Osteocyte (in vitro differentiated cells): Measurements from ENCODE around the gene PCDHA8. TPM values are rescaled to one million over a fixed set of nuclear protein-coding genes. Genes with fewer than 3 reads are reported as not detected.
"Not testable (repeated sequence)": the region's sequence is repeated elsewhere in the genome, so short reads cannot be mapped to it uniquely, and the experiment has no call there.

Experiments used
- DNase-seq: peaks from one replicate; pipeline ENCODE4 v3.0.0; 2021; ENCODE audit warnings: mixed read lengths; ENCODE audit not compliant: unreplicated experiment; ENCODE audit errors: extremely low spot score
- H3K27ac Mint-ChIP-seq: one replicate; pipeline ENCODE4 v1.8.0; 2021; ENCODE audit warnings: mild to moderate bottlenecking, mixed read lengths; ENCODE audit not compliant: unreplicated experiment
- H3K27me3 Mint-ChIP-seq: one replicate; pipeline ENCODE4 v1.8.0; 2021; ENCODE audit warnings: mixed read lengths; ENCODE audit not compliant: unreplicated experiment
- H3K36me3 Mint-ChIP-seq: one replicate; pipeline ENCODE4 v1.8.0; 2021; ENCODE audit warnings: mixed read lengths; ENCODE audit not compliant: unreplicated experiment
- H3K4me1 Mint-ChIP-seq: one replicate; pipeline ENCODE4 v1.8.0; 2021; ENCODE audit warnings: mixed read lengths; ENCODE audit not compliant: unreplicated experiment
- H3K4me3 Mint-ChIP-seq: one replicate; pipeline ENCODE4 v1.8.0; 2021; ENCODE audit warnings: mild to moderate bottlenecking, moderate library complexity, mixed read lengths; ENCODE audit not compliant: unreplicated experiment
- H3K9me3 Mint-ChIP-seq: one replicate; pipeline ENCODE4 v1.8.0; 2021; ENCODE audit warnings: mixed read lengths; ENCODE audit not compliant: unreplicated experiment
- total RNA-seq: library from RNA; stranded (reverse); gene quantifications from 2 replicates; pipeline ENCODE4 v1.2.1, GENCODE V29; 2021
- TF ChIP-seq, protein P1 (sequence below): fragments of 200-600 bp; sonication (generic); IDR thresholded peaks from 2 replicates; pipeline ENCODE4 v1.5.0; 2021; ENCODE audit warnings: antibody characterized with exemption, mild to moderate bottlenecking, moderate library complexity

PCDHA8 gene
- total RNA-seq, 1 donor from 2014 or later: 2.0 TPM

DNA sequence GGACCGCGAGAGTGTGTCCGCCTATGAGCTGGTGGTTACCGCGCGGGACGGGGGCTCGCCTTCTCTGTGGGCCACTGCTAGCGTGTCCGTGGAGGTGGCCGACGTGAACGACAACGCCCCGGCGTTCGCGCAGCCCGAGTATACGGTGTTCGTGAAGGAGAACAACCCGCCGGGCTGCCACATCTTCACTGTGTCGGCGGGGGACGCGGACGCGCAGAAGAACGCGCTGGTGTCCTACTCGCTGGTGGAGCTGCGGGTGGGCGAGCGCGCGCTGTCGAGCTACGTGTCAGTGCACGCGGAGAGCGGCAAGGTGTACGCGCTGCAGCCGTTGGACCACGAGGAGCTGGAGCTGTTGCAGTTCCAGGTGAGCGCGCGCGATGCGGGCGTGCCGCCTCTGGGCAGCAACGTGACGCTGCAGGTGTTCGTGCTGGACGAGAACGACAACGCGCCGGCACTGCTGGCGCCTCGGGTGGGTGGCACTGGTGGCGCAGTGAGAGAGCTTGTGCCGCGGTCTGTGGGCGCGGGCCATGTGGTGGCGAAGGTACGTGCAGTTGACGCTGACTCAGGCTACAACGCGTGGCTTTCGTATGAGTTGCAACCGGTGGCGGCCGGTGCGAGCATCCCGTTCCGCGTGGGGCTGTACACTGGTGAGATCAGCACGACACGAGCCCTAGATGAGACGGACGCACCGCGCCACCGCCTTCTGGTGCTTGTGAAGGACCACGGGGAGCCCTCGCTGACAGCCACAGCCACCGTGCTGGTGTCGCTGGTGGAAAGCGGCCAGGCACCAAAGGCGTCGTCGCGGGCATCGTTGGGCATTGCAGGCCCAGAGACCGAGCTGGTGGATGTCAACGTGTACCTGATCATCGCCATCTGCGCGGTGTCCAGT lies 5.1 kb upstream of the PCDHA8 start:
- H3K9me3 Mint-ChIP-seq: peaks cover 26% of the 10 kb centered on the region
- no peak for DNase-seq
- H3K4me1 Mint-ChIP-seq: peaks cover 2% of the 10 kb centered on the region
- no peaks in the 10 kb centered on the region for H3K27me3 Mint-ChIP-seq
- no peak overlapping the region for H3K27ac Mint-ChIP-seq
- no peak overlapping the region for H3K4me3 Mint-ChIP-seq
- TF ChIP-seq, protein P1, sequence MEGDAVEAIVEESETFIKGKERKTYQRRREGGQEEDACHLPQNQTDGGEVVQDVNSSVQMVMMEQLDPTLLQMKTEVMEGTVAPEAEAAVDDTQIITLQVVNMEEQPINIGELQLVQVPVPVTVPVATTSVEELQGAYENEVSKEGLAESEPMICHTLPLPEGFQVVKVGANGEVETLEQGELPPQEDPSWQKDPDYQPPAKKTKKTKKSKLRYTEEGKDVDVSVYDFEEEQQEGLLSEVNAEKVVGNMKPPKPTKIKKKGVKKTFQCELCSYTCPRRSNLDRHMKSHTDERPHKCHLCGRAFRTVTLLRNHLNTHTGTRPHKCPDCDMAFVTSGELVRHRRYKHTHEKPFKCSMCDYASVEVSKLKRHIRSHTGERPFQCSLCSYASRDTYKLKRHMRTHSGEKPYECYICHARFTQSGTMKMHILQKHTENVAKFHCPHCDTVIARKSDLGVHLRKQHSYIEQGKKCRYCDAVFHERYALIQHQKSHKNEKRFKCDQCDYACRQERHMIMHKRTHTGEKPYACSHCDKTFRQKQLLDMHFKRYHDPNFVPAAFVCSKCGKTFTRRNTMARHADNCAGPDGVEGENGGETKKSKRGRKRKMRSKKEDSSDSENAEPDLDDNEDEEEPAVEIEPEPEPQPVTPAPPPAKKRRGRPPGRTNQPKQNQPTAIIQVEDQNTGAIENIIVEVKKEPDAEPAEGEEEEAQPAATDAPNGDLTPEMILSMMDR: no peak
- peaks cover 21% of the 10 kb centered on the region for H3K36me3 Mint-ChIP-seq

DNA sequence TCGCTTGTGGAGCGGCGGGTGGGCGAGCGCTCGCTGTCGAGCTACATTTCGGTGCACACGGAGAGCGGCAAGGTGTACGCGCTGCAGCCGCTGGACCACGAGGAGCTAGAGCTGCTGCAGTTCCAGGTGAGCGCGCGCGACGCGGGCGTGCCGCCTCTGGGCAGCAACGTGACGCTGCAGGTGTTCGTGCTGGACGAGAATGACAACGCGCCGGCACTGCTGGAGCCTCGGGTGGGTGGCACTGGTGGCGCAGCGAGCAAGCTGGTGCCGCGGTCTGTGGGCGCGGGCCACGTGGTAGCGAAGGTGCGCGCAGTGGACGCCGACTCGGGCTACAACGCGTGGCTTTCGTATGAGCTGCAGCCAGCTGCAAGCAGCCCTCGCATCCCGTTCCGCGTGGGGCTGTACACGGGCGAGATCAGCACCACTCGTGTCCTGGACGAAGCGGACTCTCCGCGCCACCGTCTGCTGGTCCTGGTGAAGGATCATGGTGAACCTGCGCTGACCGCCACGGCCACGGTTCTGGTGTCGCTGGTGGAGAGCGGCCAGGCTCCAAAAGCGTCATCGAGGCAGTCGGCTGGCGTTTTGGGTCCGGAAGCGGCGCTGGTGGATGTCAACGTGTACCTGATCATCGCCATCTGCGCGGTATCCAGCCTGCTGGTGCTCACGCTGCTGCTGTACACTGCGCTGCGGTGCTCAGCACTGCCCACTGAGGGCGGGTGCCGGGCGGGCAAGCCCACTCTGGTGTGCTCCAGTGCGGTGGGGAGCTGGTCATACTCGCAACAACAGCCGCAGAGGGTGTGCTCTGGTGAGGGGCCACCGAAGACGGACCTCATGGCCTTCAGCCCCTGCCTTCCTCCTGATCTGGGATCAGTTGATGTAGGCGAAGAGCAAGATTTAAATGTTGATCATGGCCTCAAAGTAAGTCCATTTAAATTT lies 2.1 kb downstream of the PCDHA8 start:
- DNase-seq: no peak
- no peaks in the 10 kb centered on the region for H3K4me1 Mint-ChIP-seq
- H3K4me3 Mint-ChIP-seq: no peak overlapping the region
- peaks cover 27% of the 10 kb centered on the region for H3K36me3 Mint-ChIP-seq
- peaks cover 30% of the 10 kb centered on the region for H3K9me3 Mint-ChIP-seq
- no peaks in the 10 kb centered on the region for H3K27me3 Mint-ChIP-seq
- no peak overlapping the region for H3K27ac Mint-ChIP-seq
- TF ChIP-seq, protein P1: no peak

DNA sequence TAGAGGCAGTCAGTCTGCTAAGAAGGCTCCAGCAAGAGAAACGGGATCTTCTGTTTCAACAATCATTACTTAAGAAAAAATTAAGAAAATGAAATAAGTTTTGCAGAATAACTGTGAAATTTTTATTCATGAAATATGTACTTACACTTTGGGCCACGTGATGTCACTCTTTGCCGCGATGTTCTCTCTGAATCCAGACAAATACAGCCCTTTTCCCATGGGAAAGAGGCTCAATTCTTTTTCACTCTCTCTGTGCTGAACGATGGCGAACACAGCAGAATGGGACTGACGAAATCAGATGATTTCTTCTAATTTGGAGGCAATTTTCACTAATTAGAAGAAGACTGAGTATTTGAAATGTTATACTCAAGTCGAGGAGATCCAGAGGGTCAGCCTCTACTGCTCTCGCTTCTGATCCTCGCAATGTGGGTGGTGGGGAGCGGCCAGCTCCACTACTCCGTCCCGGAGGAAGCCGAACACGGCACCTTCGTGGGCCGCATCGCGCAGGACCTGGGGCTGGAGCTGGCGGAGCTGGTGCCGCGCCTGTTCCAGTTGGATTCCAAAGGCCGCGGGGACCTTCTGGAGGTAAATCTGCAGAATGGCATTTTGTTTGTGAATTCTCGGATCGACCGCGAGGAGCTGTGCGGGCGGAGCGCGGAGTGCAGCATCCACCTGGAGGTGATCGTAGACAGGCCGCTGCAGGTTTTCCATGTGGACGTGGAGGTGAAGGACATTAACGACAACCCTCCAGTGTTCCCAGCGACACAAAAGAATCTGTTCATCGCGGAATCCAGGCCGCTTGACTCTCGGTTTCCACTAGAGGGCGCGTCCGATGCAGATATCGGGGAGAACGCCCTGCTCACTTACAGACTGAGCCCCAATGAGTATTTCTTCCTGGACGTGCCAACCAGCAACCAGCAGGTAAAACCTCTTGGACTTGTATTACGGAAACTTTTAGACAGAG lies 7.4 kb downstream of the PCDHA8 start, which contains the start of gene PCDHA9:
PCDHA9 (plus strand) TSS at position 244 of the 964 bp plus-strand sequence; CDS start at position 358, 114 bp downstream.
- not testable (repeated sequence) for DNase-seq, H3K27me3 Mint-ChIP-seq, H3K27ac Mint-ChIP-seq, H3K4me1 Mint-ChIP-seq, H3K4me3 Mint-ChIP-seq
- peaks cover 24% of the 10 kb centered on the region for H3K9me3 Mint-ChIP-seq
- H3K36me3 Mint-ChIP-seq: peaks cover 16% of the 10 kb centered on the region

DNA sequence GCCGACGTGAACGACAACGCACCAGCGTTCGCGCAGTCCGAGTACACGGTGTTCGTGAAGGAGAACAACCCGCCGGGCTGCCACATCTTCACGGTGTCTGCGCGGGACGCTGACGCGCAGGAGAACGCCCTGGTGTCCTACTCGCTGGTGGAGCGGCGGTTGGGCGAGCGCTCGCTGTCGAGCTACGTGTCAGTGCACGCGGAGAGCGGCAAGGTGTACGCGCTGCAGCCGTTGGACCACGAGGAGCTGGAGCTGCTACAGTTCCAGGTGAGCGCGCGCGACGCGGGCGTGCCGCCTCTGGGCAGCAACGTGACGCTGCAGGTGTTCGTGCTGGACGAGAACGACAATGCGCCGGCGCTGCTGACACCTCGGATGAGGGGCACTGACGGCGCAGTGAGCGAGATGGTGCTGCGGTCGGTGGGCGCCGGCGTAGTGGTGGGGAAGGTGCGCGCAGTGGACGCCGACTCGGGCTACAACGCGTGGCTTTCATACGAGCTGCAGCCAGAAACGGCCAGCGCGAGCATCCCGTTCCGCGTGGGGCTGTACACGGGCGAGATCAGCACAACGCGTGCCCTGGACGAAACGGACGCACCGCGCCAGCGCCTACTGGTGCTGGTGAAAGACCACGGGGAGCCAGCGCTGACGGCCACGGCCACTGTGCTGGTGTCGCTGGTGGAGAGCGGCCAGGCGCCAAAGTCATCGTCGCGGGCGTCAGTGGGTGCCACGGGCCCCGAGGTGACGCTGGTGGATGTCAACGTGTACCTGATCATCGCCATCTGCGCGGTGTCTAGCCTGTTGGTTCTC lies 9.0 kb downstream of the PCDHA8 start:
- H3K27ac Mint-ChIP-seq, DNase-seq, H3K4me3 Mint-ChIP-seq, H3K4me1 Mint-ChIP-seq, H3K27me3 Mint-ChIP-seq: not testable (repeated sequence)
- Mint-ChIP-seq H3K36me3 (peaks cover 18% of the 10 kb centered on the region), H3K9me3 (peaks cover 23% of the 10 kb centered on the region)
